DOHH2 (cell line): ENCODE results near the gene FBXL20.

Source experiments
- H3F3A ChIP-seq: fragments of 200-600 bp; sonication (generic), shearing (Covaris generic); 2 replicates; pipeline ENCODE4 v1.6.0; 2016; ENCODE audit warnings: antibody characterized with exemption, mild to moderate bottlenecking; ENCODE audit not compliant: control insufficient read depth, insufficient read depth
- H3K27ac ChIP-seq: fragments of 200-600 bp; sonication (generic); 2 replicates; pipeline ENCODE4 v1.5.1; 2014; ENCODE audit warnings: low read depth, mild to moderate bottlenecking, low read length, moderate library complexity
- H3K27me3 ChIP-seq: fragments of 200-600 bp; sonication (generic); 2 replicates; pipeline ENCODE4 v1.6.1; 2014; ENCODE audit warnings: mild to moderate bottlenecking, low read length, mixed read lengths; ENCODE audit not compliant: control insufficient read depth
- H3K36me3 ChIP-seq: fragments of 200-600 bp; sonication (generic); 2 replicates; pipeline ENCODE4 v1.6.1; 2014; ENCODE audit warnings: mild to moderate bottlenecking, low read length, moderate library complexity, mixed read lengths; ENCODE audit not compliant: control insufficient read depth
- H3K4me1 ChIP-seq: fragments of 200-600 bp; sonication (generic); 2 replicates; pipeline ENCODE4 v1.6.1; 2014; ENCODE audit warnings: mild to moderate bottlenecking, low read length, mixed read lengths; ENCODE audit not compliant: control insufficient read depth
- H3K4me2 ChIP-seq: fragments of 200-600 bp; sonication (generic); 2 replicates; pipeline ENCODE4 v1.6.0; 2014; ENCODE audit warnings: mild to moderate bottlenecking, low read length, moderate library complexity
- H3K4me3 ChIP-seq: fragments of 200-600 bp; sonication (generic); 2 replicates; pipeline ENCODE4 v1.5.1; 2014; ENCODE audit warnings: mild to moderate bottlenecking, low read length, mixed read lengths
- H3K79me2 ChIP-seq: fragments of 200-600 bp; sonication (generic); 2 replicates; pipeline ENCODE4 v1.6.1; 2014; ENCODE audit warnings: mild to moderate bottlenecking, low read length, mixed read lengths; ENCODE audit not compliant: control insufficient read depth
- H3K9me2 ChIP-seq: fragments of 200-600 bp; sonication (generic); replicated peaks from 2 replicates; pipeline ENCODE4 v1.6.1; 2014; ENCODE audit warnings: mild to moderate bottlenecking, low read length, mixed read lengths; ENCODE audit not compliant: control insufficient read depth
- H3K9me3 ChIP-seq: fragments of 200-600 bp; sonication (generic); 2 replicates; pipeline ENCODE4 v1.6.1; 2014; ENCODE audit warnings: antibody characterized with exemption, low read length, mixed read lengths; ENCODE audit not compliant: control insufficient read depth, insufficient read depth
- H4K20me1 ChIP-seq: fragments of 200-600 bp; sonication (generic); 2 replicates; pipeline ENCODE4 v1.6.0; 2014; ENCODE audit warnings: low read depth, mild to moderate bottlenecking, antibody characterized with exemption, low read length, moderate library complexity; ENCODE audit not compliant: control insufficient read depth, insufficient read depth
- EZH2phosphoT487 ChIP-seq: fragments of 200-600 bp; sonication (generic); IDR thresholded peaks from 2 replicates; pipeline ENCODE4 v1.6.1; 2017; ENCODE audit warnings: borderline replicate concordance, mild to moderate bottlenecking, antibody characterized with exemption, low read length, moderate library complexity, mixed read lengths
- TF ChIP-seq, protein P1 (sequence below): fragments of 200-600 bp; sonication (generic); IDR thresholded peaks from one replicate; pipeline ENCODE4 v1.5.1; 2014; ENCODE audit warnings: antibody characterized with exemption, mild to moderate bottlenecking, low read depth, low read length; ENCODE audit not compliant: poor library complexity, severe bottlenecking

The FBXL20 gene

DNA sequence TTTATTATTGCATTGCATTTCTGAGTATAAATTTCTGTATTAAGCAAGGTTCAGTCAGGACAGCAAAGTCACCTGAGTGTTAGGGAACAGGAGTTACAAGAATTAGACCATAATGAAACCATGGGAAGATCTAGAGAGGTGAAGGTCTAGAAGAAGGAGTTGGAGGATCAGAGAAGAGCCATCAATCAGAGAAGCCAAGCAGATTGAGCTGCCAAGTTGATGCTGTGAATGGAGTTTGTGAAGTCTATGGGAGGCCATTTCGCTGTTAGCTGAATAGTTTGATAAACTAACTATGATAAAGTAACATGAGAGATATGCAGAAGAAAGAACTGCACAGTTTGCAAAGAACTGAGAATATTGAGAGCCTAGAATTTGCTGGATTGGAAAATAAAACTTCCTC lies 40.4 kb downstream of the FBXL20 start:
- TF ChIP-seq EZH2phosphoT487, result no peak
- TF ChIP-seq, protein P1, sequence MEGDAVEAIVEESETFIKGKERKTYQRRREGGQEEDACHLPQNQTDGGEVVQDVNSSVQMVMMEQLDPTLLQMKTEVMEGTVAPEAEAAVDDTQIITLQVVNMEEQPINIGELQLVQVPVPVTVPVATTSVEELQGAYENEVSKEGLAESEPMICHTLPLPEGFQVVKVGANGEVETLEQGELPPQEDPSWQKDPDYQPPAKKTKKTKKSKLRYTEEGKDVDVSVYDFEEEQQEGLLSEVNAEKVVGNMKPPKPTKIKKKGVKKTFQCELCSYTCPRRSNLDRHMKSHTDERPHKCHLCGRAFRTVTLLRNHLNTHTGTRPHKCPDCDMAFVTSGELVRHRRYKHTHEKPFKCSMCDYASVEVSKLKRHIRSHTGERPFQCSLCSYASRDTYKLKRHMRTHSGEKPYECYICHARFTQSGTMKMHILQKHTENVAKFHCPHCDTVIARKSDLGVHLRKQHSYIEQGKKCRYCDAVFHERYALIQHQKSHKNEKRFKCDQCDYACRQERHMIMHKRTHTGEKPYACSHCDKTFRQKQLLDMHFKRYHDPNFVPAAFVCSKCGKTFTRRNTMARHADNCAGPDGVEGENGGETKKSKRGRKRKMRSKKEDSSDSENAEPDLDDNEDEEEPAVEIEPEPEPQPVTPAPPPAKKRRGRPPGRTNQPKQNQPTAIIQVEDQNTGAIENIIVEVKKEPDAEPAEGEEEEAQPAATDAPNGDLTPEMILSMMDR, result no peak
- no peak overlapping the region for H3K27ac ChIP-seq
- H3F3A ChIP-seq, result no peaks in the 10 kb centered on the region; the same call in 1 of the 2 replicates
- peaks cover 5% of the 10 kb centered on the region for H3K4me1 ChIP-seq
- H4K20me1 ChIP-seq, result no peaks in the 10 kb centered on the region
- H3K9me3 ChIP-seq, result no peaks in the 10 kb centered on the region
- H3K27me3 ChIP-seq, result no peaks in the 10 kb centered on the region
- H3K79me2 ChIP-seq, result no peaks in the 10 kb centered on the region
- H3K9me2 ChIP-seq, result no peaks in the 10 kb centered on the region
- H3K4me3 ChIP-seq, result no peak overlapping the region
- no peak overlapping the region for H3K4me2 ChIP-seq
- no peaks in the 10 kb centered on the region for H3K36me3 ChIP-seq

DNA sequence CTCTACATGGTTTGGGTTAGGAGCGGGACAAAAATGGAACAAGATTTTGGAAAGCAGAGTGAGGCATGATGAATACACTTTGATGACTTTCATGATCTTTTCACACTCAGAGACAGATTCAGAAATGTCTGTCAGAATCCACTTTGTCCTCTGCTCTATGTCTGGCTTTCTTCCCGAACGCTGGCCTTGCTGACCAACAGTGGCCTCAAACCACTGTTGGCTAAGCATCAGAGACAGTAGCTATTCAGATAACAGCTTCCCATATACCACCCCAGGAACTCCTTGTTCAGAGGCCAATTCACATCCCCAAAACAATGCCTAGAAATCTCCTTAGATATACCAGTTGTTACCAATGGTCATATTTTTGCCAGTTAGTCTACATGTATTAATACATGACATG lies 40.9 kb downstream of the FBXL20 start:
- no peaks in the 10 kb centered on the region for H3K27me3 ChIP-seq
- H3K27ac ChIP-seq, result no peak overlapping the region
- no peak overlapping the region for H3K4me3 ChIP-seq
- H3K36me3 ChIP-seq, result no peaks in the 10 kb centered on the region
- H4K20me1 ChIP-seq, result no peaks in the 10 kb centered on the region
- H3K9me2 ChIP-seq, result no peaks in the 10 kb centered on the region
- no peaks in the 10 kb centered on the region for H3K79me2 ChIP-seq
- TF ChIP-seq, protein P1, result no peak
- no peak for TF ChIP-seq EZH2phosphoT487
- H3K9me3 ChIP-seq, result no peaks in the 10 kb centered on the region
- no peak overlapping the region for H3K4me2 ChIP-seq
- peaks cover under 1% of the 10 kb centered on the region for H3K4me1 ChIP-seq
- no peaks in the 10 kb centered on the region; the same call in 1 of the 2 replicates for H3F3A ChIP-seq

DNA sequence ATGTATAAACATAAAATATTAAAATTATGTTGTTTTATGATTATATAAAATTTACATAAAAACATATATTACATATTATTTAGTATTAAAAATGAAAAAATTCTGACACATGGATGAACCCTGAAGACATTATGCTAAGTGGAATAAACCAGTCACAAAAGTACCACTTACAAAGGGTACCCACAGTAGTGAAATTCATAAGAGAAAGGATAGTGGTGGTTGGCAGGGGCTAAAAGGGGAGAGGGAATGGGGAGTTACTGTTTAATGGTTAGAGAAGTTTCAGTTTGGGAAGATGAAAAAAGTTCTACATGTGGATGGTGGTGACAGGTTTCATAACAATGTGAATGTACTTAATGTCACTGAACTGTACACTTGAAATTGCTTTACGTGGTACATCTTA lies 41.4 kb downstream of the FBXL20 start:
- no peaks in the 10 kb centered on the region for H3K27me3 ChIP-seq
- no peaks in the 10 kb centered on the region for H3K79me2 ChIP-seq
- H3F3A ChIP-seq, result no peaks in the 10 kb centered on the region; the same call in 1 of the 2 replicates
- no peaks in the 10 kb centered on the region for H4K20me1 ChIP-seq
- no peak overlapping the region for H3K27ac ChIP-seq
- no peak overlapping the region for H3K4me2 ChIP-seq
- TF ChIP-seq EZH2phosphoT487, result no peak
- TF ChIP-seq, protein P1, result no peak
- no peaks in the 10 kb centered on the region for H3K4me1 ChIP-seq
- no peak overlapping the region for H3K4me3 ChIP-seq
- H3K9me2 ChIP-seq, result no peaks in the 10 kb centered on the region
- no peaks in the 10 kb centered on the region for H3K36me3 ChIP-seq
- H3K9me3 ChIP-seq, result no peaks in the 10 kb centered on the region

DNA sequence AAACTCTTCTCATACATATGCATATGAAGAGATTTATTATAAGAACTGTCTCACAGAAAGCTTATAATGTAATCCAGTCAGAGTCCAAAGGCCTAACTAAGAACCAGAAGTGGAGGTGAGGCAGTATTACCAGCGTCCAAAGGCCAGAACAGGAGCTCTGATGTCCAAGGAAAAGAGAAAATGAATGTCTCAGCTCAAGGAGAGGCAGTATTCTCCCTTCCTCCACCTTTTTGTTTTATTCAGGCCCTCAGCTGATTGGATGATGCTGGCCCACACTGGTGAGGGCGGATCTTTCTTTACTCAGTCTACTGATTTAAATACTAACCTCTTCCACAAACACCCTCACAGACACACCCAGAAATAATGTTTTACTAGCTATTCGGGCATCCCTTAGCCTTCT lies 43.4 kb downstream of the FBXL20 start:
- Histone ChIP-seq H3K4me1 (no peaks in the 10 kb centered on the region), H4K20me1 (no peaks in the 10 kb centered on the region), H3K27ac (no peak overlapping the region), H3K79me2 (no peaks in the 10 kb centered on the region), H3K9me3 (no peaks in the 10 kb centered on the region), H3K4me3 (no peak overlapping the region), H3K36me3 (no peaks in the 10 kb centered on the region), H3K9me2 (no peaks in the 10 kb centered on the region), H3F3A (no peaks in the 10 kb centered on the region; the same call in 1 of the 2 replicates), H3K4me2 (no peak overlapping the region), H3K27me3 (no peaks in the 10 kb centered on the region)
- TF ChIP-seq EZH2phosphoT487, result no peak
- TF ChIP-seq, protein P1, result no peak
